SU-DHL-6 (cell line): Measurements from ENCODE around the gene CHST15.

ENCODE experiments used
- H2AFZ ChIP-seq: fragments of 200-600 bp; sonication (generic); 2 replicates; pipeline ENCODE4 v1.6.1; 2014; ENCODE audit warnings: low read depth, mild to moderate bottlenecking, moderate library complexity, mixed read lengths, antibody characterized with exemption, low read length; ENCODE audit not compliant: severe bottlenecking
- H3F3A ChIP-seq: fragments of 200-600 bp; shearing (Covaris generic); 2 replicates; pipeline ENCODE4 v1.6.0; 2016; ENCODE audit warnings: antibody characterized with exemption, mild to moderate bottlenecking; ENCODE audit not compliant: insufficient read depth
- H3K27ac ChIP-seq: fragments of 200-600 bp; sonication (generic); 2 replicates; pipeline ENCODE4 v1.5.1; 2016; ENCODE audit warnings: low read depth, mild to moderate bottlenecking, low read length, moderate library complexity, mixed read lengths
- H3K27me3 ChIP-seq: fragments of 200-600 bp; sonication (generic), shearing (Covaris generic); 2 replicates; pipeline ENCODE4 v1.6.0; 2014; ENCODE audit warnings: mild to moderate bottlenecking, low read length
- H3K36me3 ChIP-seq: fragments of 200-600 bp; sonication (generic); 2 replicates; pipeline ENCODE4 v1.6.1; 2014; ENCODE audit warnings: mild to moderate bottlenecking, low read length, mixed read lengths
- H3K4me2 ChIP-seq: fragments of 300-600, 200-600 bp; shearing (Covaris generic), sonication (generic); 2 replicates; pipeline ENCODE4 v1.6.0; 2014; ENCODE audit warnings: low read length, low read depth, mild to moderate bottlenecking; ENCODE audit not compliant: poor library complexity, severe bottlenecking
- H3K4me3 ChIP-seq: fragments of 200-600 bp; sonication (generic); 2 replicates; pipeline ENCODE4 v1.5.1; 2014; ENCODE audit warnings: antibody characterized with exemption, low read length, mild to moderate bottlenecking, mixed read lengths; ENCODE audit not compliant: insufficient read depth, poor library complexity, severe bottlenecking
- H3K79me2 ChIP-seq: fragments of 200-600 bp; sonication (generic); 2 replicates; pipeline ENCODE4 v1.6.1; 2014; ENCODE audit warnings: mild to moderate bottlenecking, low read length, moderate library complexity; ENCODE audit not compliant: insufficient read depth
- H3K9ac ChIP-seq: fragments of 200-600 bp; sonication (generic); 2 replicates; pipeline ENCODE4 v1.7.0; 2014; ENCODE audit warnings: mild to moderate bottlenecking, low read length
- H3K9me2 ChIP-seq: fragments of 200-600 bp; sonication (generic); replicated peaks from 2 replicates; pipeline ENCODE4 v1.6.1; 2014; ENCODE audit warnings: low read length; ENCODE audit not compliant: insufficient read depth
- H3K9me3 ChIP-seq: fragments of 200-600 bp; sonication (generic); 2 replicates; pipeline ENCODE4 v1.6.1; 2014; ENCODE audit warnings: low read length, mixed read lengths; ENCODE audit not compliant: insufficient read depth
- H4K20me1 ChIP-seq: fragments of 200-600 bp; sonication (generic); 2 replicates; pipeline ENCODE4 v1.6.1; 2014; ENCODE audit warnings: low read depth, mild to moderate bottlenecking, antibody characterized with exemption, low read length, moderate library complexity, mixed read lengths
- CTCF ChIP-seq: fragments of 200-600 bp; sonication (generic); IDR thresholded peaks from one replicate; pipeline ENCODE4 v1.5.1; 2017; ENCODE audit warnings: antibody characterized with exemption, mild to moderate bottlenecking, low read length, moderate library complexity; ENCODE audit not compliant: insufficient read depth, poor library complexity, severe bottlenecking
- EZH2phosphoT487 ChIP-seq: fragments of 200-600 bp; sonication (generic), shearing (Covaris generic); conservative IDR thresholded peaks from 2 replicates; pipeline ENCODE4 v1.6.1; 2018; ENCODE audit warnings: mild to moderate bottlenecking, antibody characterized with exemption, low read length, moderate library complexity, mixed read lengths

Gene CHST15

GRCh38 chr10:124045801-124046355 is 47.5 kb downstream of the CHST15 start:
- H3F3A ChIP-seq = no peaks in the 10 kb centered on the region
- no peak overlapping the region for H3K27ac ChIP-seq
- no peaks in the 10 kb centered on the region for H3K9me3 ChIP-seq
- no peak for TF ChIP-seq EZH2phosphoT487
- no peak for TF ChIP-seq CTCF
- H3K27me3 ChIP-seq = no peaks in the 10 kb centered on the region
- H4K20me1 ChIP-seq = no peaks in the 10 kb centered on the region
- H3K9me2 ChIP-seq = no peaks in the 10 kb centered on the region
- no peak overlapping the region for H3K9ac ChIP-seq
- H3K4me2 ChIP-seq = no peak overlapping the region
- no peaks in the 10 kb centered on the region for H3K79me2 ChIP-seq
- H3K4me3 ChIP-seq = no peak overlapping the region
- H3K36me3 ChIP-seq = no peaks in the 10 kb centered on the region
- H2AFZ ChIP-seq = no peak overlapping the region

- Histone ChIP-seq H3K36me3 (no peaks in the 10 kb centered on the region), H3K27me3 (no peaks in the 10 kb centered on the region), H3F3A (no peaks in the 10 kb centered on the region), H3K9ac (no peak overlapping the region), H3K4me2 (no peak overlapping the region), H3K27ac (no peak overlapping the region), H4K20me1 (no peaks in the 10 kb centered on the region), H3K9me3 (no peaks in the 10 kb centered on the region), H3K4me3 (no peak overlapping the region), H3K79me2 (no peaks in the 10 kb centered on the region), H2AFZ (no peak overlapping the region), H3K9me2 (no peaks in the 10 kb centered on the region)
- TF ChIP-seq CTCF (no peak), EZH2phosphoT487 (no peak)
Measured at GRCh38 chr10:124045276-124045675, 48.1 kb downstream of the CHST15 start.

GRCh38 chr10:124044143-124044862 is 49.1 kb downstream of the CHST15 start:
- Histone ChIP-seq H4K20me1 (no peaks in the 10 kb centered on the region), H3K9me2 (no peaks in the 10 kb centered on the region), H3K4me3 (no peak overlapping the region), H2AFZ (no peak overlapping the region), H3K9ac (no peak overlapping the region), H3K4me2 (no peak overlapping the region), H3K9me3 (no peaks in the 10 kb centered on the region), H3K27ac (no peak overlapping the region), H3K79me2 (no peaks in the 10 kb centered on the region), H3F3A (no peaks in the 10 kb centered on the region), H3K36me3 (no peaks in the 10 kb centered on the region), H3K27me3 (no peaks in the 10 kb centered on the region)
- TF ChIP-seq CTCF = no peak
- TF ChIP-seq EZH2phosphoT487 = no peak
